ENCODE data around the gene SMIM1.

DNA sequence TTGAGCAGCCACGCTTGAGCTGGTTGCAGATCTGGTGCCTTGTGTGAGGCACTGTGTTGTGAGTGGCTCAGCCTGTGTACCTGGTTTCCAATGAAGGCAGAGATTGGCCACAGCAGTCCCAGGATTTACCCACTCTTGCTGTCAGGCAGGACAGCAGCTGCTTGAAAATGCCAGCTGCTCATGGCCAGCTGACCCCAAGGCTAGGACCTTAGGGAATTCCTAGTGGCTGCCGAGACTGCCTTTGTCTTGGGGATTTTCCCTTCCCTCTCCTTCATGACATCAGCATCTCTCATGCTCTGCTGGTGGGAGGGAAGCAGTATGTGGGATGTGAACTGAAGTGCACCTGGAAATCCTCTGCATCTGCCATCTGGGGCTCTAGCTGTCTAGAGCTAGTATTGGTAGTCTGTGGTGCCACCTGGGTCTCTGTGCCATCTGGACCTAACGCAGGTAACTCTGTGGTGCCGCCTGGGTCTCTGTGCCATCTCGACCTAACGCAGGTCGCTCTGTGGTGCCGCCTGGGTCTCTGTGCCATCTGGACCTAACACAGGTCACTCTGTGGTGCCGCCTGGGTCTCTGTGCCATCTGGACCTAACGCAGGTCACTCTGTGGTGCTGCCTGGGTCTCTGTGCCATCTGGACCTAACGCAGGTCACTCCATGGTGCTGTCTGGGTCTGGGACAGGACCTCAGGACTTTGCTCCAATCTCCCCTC lies 27.6 kb downstream of the SMIM1 start:
- TF ChIP-seq, protein P1, sequence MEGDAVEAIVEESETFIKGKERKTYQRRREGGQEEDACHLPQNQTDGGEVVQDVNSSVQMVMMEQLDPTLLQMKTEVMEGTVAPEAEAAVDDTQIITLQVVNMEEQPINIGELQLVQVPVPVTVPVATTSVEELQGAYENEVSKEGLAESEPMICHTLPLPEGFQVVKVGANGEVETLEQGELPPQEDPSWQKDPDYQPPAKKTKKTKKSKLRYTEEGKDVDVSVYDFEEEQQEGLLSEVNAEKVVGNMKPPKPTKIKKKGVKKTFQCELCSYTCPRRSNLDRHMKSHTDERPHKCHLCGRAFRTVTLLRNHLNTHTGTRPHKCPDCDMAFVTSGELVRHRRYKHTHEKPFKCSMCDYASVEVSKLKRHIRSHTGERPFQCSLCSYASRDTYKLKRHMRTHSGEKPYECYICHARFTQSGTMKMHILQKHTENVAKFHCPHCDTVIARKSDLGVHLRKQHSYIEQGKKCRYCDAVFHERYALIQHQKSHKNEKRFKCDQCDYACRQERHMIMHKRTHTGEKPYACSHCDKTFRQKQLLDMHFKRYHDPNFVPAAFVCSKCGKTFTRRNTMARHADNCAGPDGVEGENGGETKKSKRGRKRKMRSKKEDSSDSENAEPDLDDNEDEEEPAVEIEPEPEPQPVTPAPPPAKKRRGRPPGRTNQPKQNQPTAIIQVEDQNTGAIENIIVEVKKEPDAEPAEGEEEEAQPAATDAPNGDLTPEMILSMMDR (conservative IDR thresholded peaks at IDR 0.05; ENCODE audit: low read length), result no peak
- TF ChIP-seq EZH2phosphoT487 (IDR thresholded peaks at IDR 0.05; ENCODE audit: borderline replicate concordance, low read depth, low read length), result no peak

Data from OCI-LY7 (cell line).